Endothelial cell of umbilical vein (primary cell): ENCODE measurements around the gene LOXL3. TPM values are rescaled to one million over a fixed set of nuclear protein-coding genes. Genes with fewer than 3 reads are reported as not detected.

Experiments used
- BruUV-seq: library from RNA; stranded (reverse); fragments of 400-500 nt; replicated peaks from 2 replicates; lab custom pipeline; 2021; lab: Mats Ljungman, UMichigan
- CTCF ChIA-PET: fragments of 300-600, 350-600 bp; sonication (Branson Sonifier 250); formaldehyde crosslinking; loops from one replicate; lab custom pipeline; 2021; ENCODE audit warnings: antibody characterized with exemption, inconsistent platforms; lab: Charles Lee
- POLR2A ChIA-PET: fragments of 300-600, 350-600 bp; sonication (Branson Sonifier 250); formaldehyde crosslinking; loops from one replicate; lab custom pipeline; 2021; ENCODE audit warnings: antibody characterized with exemption, inconsistent platforms; lab: Charles Lee
- DNase-seq: peaks from one replicate; pipeline ENCODE4 v3.0.0-alpha.2; 2011; ENCODE audit warnings: low read depth, low spot score
- FAIRE-seq: peaks from 2 replicates; lab custom pipeline; 2011; peaks lifted over from hg19 to GRCh38; lab: Jason Lieb, UNC
- H2AFZ ChIP-seq: 2 replicates; pipeline ENCODE4 v1.6.0; 2012; ENCODE audit warnings: low read depth, low read length, control low read depth, inconsistent platforms
- H3K27ac ChIP-seq: 2 replicates; pipeline ENCODE4 v1.5.1; 2011; ENCODE audit warnings: low read depth, mild to moderate bottlenecking, control low read depth, low read length, moderate library complexity; ENCODE audit not compliant: insufficient read depth
- H3K27me3 ChIP-seq, 2 experiments: 2 replicates each; pipeline versions ENCODE4 v1.6.0 to v1.6.1; 2011; ENCODE audit warnings: low read length in 2 of 2, mixed read lengths in 1 of 2; ENCODE audit not compliant: control insufficient read depth in 2 of 2, insufficient read depth in 2 of 2
- H3K36me3 ChIP-seq, 2 experiments: 2 replicates in 1 of 2; 3 replicates in 1 of 2; pipeline ENCODE4 v1.5.1; 2011; ENCODE audit warnings: low read length in 2 of 2, mild to moderate bottlenecking in 1 of 2, moderate library complexity in 1 of 2; ENCODE audit not compliant: control insufficient read depth in 2 of 2, insufficient read depth in 2 of 2; ENCODE audit errors: extremely low read depth in 1 of 2
- H3K4me1 ChIP-seq: 3 replicates; pipeline ENCODE4 v1.5.1; 2011; ENCODE audit warnings: mild to moderate bottlenecking, low read length; ENCODE audit not compliant: control insufficient read depth, insufficient read depth; ENCODE audit errors: extremely low read depth
- H3K4me2 ChIP-seq: 2 replicates; pipeline ENCODE4 v1.6.1; 2011; ENCODE audit warnings: low read length, control low read depth, mixed read lengths; ENCODE audit not compliant: insufficient read depth
- H3K4me3 ChIP-seq, 3 experiments: fragments of 200-600 bp in 1 of 3; sonication (generic), shearing (Covaris generic) in 1 of 3; replicated peaks in 1 of 3; 2 replicates each; pipeline ENCODE4 v1.5.1; 2011 to 2016; ENCODE audit warnings: control low read depth in 3 of 3, low read length in 3 of 3, mild to moderate bottlenecking in 2 of 3, inconsistent platforms in 1 of 3, low read depth in 1 of 3, moderate library complexity in 1 of 3; ENCODE audit not compliant: insufficient read depth in 1 of 3
- H3K79me2 ChIP-seq: 2 replicates; pipeline ENCODE4 v1.6.0; 2012; ENCODE audit warnings: low read length, inconsistent platforms; ENCODE audit not compliant: control insufficient read depth, insufficient read depth
- H3K9ac ChIP-seq: replicated peaks from 2 replicates; pipeline ENCODE3; 2011; ENCODE audit warnings: low read length, control low read depth; ENCODE audit not compliant: insufficient read depth; ENCODE audit errors: extremely low read depth
- H3K9me1 ChIP-seq: replicated peaks from 3 replicates; pipeline ENCODE4 v1.6.0; 2011; ENCODE audit warnings: mild to moderate bottlenecking, low read length; ENCODE audit not compliant: control insufficient read depth, insufficient read depth; ENCODE audit errors: extremely low read depth
- H3K9me3 ChIP-seq: replicated peaks from 2 replicates; pipeline ENCODE4 v1.5.1; 2012; ENCODE audit warnings: low read length, inconsistent platforms; ENCODE audit not compliant: control insufficient read depth, insufficient read depth
- H4K20me1 ChIP-seq: replicated peaks from 2 replicates; pipeline ENCODE3; 2011; ENCODE audit warnings: mild to moderate bottlenecking, low read length; ENCODE audit not compliant: control insufficient read depth, insufficient read depth; ENCODE audit errors: extremely low read depth
- CTCF ChIP-seq, 2 donors: IDR thresholded peaks; 1 replicate in 1 of 2; 2 replicates in 1 of 2; pipeline ENCODE4 v1.5.1; 2011; ENCODE audit warnings: low read length in 2 of 2, mild to moderate bottlenecking in 2 of 2, moderate library complexity in 2 of 2, control low read depth in 1 of 2, inconsistent platforms in 1 of 2, low read depth in 1 of 2; ENCODE audit not compliant: insufficient read depth in 1 of 2; ENCODE audit errors: extremely low read depth in 1 of 2
- EZH2 ChIP-seq: IDR thresholded peaks from 2 replicates; pipeline ENCODE4 v1.6.1; 2012; ENCODE audit warnings: borderline replicate concordance, low read depth, mild to moderate bottlenecking, moderate library complexity, low read length, inconsistent platforms; ENCODE audit not compliant: severe bottlenecking
- FOS ChIP-seq: IDR thresholded peaks from 2 replicates; pipeline ENCODE4 v1.6.1; 2011; ENCODE audit warnings: mild to moderate bottlenecking, low read length, moderate library complexity, borderline replicate concordance; ENCODE audit not compliant: insufficient read depth
- JUN ChIP-seq: IDR thresholded peaks from 2 replicates; pipeline ENCODE4 v1.6.1; 2011; ENCODE audit warnings: borderline replicate concordance, low read depth; ENCODE audit not compliant: insufficient read length, insufficient read depth
- POLR2A ChIP-seq: IDR thresholded peaks from 2 replicates; pipeline ENCODE4 v1.6.1; 2012; ENCODE audit warnings: low read depth, mild to moderate bottlenecking, control low read depth, low read length
- POLR2AphosphoS5 ChIP-seq: IDR thresholded peaks from 2 replicates; pipeline ENCODE4 v1.6.1; 2012; ENCODE audit warnings: low read depth, mild to moderate bottlenecking, control low read depth, low read length, moderate library complexity; ENCODE audit not compliant: insufficient read depth
- dilution Hi-C: fragments of 300-500 bp; cut with MboI; formaldehyde crosslinking; loops from one replicate; pipeline ENCODE4 v1.15.0; 2019; ENCODE audit warnings: low sequenced_read_pairs; ENCODE audit not compliant: extremely low pct_ligation_motif_present
- intact Hi-C: fragments of 100-400 bp; cut with micrococcal nuclease; formaldehyde crosslinking; loops from one replicate; pipeline ENCODE4 v1.10.0; 2022
- polyA plus RNA-seq, 4 experiments: library from polyadenylated mRNA; depleted of rRNA in 3 of 4; stranded (reverse) in 3 of 4; unstranded in 1 of 4; fragments of >200 nt; gene quantifications; 2 replicates each; pipeline versions ENCODE4 v1.2.1 to v1.2.3, GENCODE V29; 2011 to 2012; ENCODE audit warnings: missing spikeins in 1 of 4
- total RNA-seq: library from RNA; stranded (reverse); gene quantifications from 2 replicates; pipeline ENCODE4 v1.2.3, GENCODE V29; 2021

The LOXL3 gene
- total and polyA plus RNA-seq, 2 donors (not counting 3 experiments of a cell fraction or from before 2014, with no cell fraction given), result 0.95 to 1.3 TPM

DNA sequence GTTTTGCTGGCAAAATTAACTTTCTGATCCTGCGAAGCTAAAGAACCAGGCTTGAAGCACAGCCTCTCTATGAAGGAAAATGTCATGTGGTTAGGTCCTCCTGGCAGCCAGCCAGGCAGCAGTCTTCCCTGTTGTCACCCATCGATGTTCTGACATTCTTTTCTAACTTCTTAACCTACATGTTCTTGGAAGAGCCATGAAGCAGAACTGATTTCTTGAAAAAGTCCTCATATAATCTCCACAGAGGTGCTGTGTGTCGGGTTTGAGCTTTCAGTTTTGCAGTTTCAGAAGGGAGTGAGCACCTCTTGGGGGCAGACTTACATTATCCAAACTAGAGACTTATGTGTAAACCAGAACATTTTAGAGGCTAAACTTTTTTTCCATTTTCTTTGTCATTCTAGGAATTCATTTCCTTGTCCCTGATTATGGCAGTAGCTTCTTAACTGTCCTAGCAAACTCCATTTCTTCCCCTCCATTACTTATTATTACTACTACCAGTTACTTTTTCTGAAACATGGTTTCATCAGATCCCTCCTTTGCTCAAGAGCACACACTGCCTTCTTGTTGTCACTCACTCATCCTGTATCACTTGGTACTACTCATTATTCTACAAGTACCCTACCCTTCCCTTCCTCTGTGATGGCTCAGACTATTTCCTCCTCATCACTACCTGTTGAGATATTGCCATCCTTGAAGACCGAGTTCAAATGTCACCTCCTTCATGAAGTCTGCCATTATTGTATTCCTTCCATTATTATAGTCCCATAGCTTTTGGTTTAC, 31.9 kb upstream of the LOXL3 start:
- no peak for TF ChIP-seq POLR2AphosphoS5
- TF ChIP-seq EZH2, result no peak
- Histone ChIP-seq H3K9me1 (no peaks in the 10 kb centered on the region), H3K9me3 (no peaks in the 10 kb centered on the region), H3K9ac (no peak overlapping the region), H2AFZ (no peak overlapping the region), H3K27ac (no peak overlapping the region), H3K27me3 (peaks cover 17 to 24% of the 10 kb centered on the region in 2 experiments), H3K4me3 (no peak overlapping the region), H4K20me1 (no peaks in the 10 kb centered on the region), H3K4me2 (no peak overlapping the region), H3K36me3 (no peaks in the 10 kb centered on the region), H3K4me1 (no peaks in the 10 kb centered on the region), H3K79me2 (no peaks in the 10 kb centered on the region)
- intact Hi-C loops (loop anchor here (2.0 to 5.0 kb wide), 2 partner anchors 248 to 335 kb away; no protein-coding TSS in a partner anchor), dilution Hi-C loops (no loop called here)
- FAIRE-seq, result no peak
- CTCF ChIA-PET, result interaction anchor here (0.8 to 5.3 kb wide), 14 partner anchors 11 to 839 kb away, joined by 3 to 72 read pairs (median 4); partner anchors contain the start of genes CCDC142, LBX2, MOGS and PCGF1
- BruUV-seq, result no TSS peak
- POLR2A ChIA-PET, result interaction anchor here (0.5 kb wide), 1 partner anchor 75 kb away, joined by 3 read pairs; no protein-coding TSS in a partner anchor
- no peak for DNase-seq

DNA sequence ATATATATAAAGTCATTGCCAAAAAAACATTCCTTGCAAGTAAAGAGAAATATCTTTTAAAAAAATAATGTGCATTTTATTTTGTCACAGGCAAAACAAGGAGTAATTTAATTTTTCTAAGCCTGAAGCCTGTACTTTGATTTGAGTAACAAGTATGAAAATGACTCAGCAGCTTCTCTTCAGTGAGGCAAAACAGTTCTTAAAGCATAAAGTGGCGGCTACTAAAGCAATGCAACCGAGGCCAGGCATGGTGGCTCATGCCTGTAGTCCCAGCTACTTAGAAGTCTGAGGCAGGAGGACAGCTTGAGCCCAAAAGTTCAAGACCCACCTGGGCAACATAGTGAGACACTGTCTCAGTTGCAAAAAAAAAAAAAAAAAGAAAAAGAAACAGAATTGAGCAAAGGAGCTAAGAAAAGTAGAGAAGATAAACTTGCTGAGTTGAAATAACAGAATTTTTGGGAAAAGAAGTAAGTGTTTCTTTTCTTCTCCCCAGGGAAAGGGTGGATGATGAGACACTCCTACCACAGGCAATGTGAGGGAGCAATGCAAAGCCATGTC, 30.4 kb upstream of the LOXL3 start:
- ChIA-PET POLR2A (no interaction called here), CTCF (interaction anchor here (1.1 to 1.8 kb wide), 4 partner anchors 8 to 334 kb away, joined by 3 to 6 read pairs (median 3); no protein-coding TSS in a partner anchor)
- H3K27ac ChIP-seq, result no peak overlapping the region
- no peaks in the 10 kb centered on the region for H4K20me1 ChIP-seq
- intact Hi-C loops, result no loop called here
- no peak overlapping the region for H3K4me3 ChIP-seq
- no peaks in the 10 kb centered on the region for H3K79me2 ChIP-seq
- peaks cover 10 to 11% of the 10 kb centered on the region in 2 experiments for H3K27me3 ChIP-seq
- FAIRE-seq (no peak), DNase-seq (no peak)
- no peak overlapping the region for H3K9ac ChIP-seq
- H3K36me3 ChIP-seq, result no peaks in the 10 kb centered on the region
- H3K9me3 ChIP-seq, result no peaks in the 10 kb centered on the region
- TF ChIP-seq POLR2A (no peak), FOS (no peak), POLR2AphosphoS5 (no peak), JUN (no peak), EZH2 (no peak), CTCF (IDR thresholded peaks at IDR 0.05; ENCODE audit: extremely low read depth in 1 of 2, insufficient read depth in 1 of 2, low read depth in 1 of 2, low read length in 2 of 2) (no peak)
- no peaks in the 10 kb centered on the region for H3K9me1 ChIP-seq
- dilution Hi-C loops, result no loop called here
- H2AFZ ChIP-seq, result no peak overlapping the region
- no peaks in the 10 kb centered on the region for H3K4me1 ChIP-seq
- H3K4me2 ChIP-seq, result no peak overlapping the region
- no TSS peak for BruUV-seq
